HepG2 (cell line): Measurements from ENCODE around the gene TAS1R3. TPM values are rescaled to one million over a fixed set of nuclear protein-coding genes. Genes with fewer than 3 reads are reported as not detected.

ENCODE experiments used
- ESRRA ChIP-seq: sonication (generic); formaldehyde crosslinking; IDR thresholded peaks from 2 replicates; pipeline ENCODE4 v1.5.1; 2020; ENCODE audit warnings: mild to moderate bottlenecking, low read depth, missing genetic modification reagents
- FOSL1 ChIP-seq: sonication (generic); formaldehyde crosslinking; IDR thresholded peaks from 2 replicates; pipeline ENCODE4 v1.9.0; 2021; ENCODE audit warnings: missing genetic modification reagents, borderline replicate concordance
- MTA3 ChIP-seq: sonication (generic); formaldehyde crosslinking; IDR thresholded peaks from 2 replicates; pipeline ENCODE4 v1.4.0; 2020; ENCODE audit warnings: missing genetic modification reagents
- MYNN ChIP-seq: sonication (generic); formaldehyde crosslinking; IDR thresholded peaks from 2 replicates; pipeline ENCODE4 v1.4.0; 2020; ENCODE audit warnings: mild to moderate bottlenecking, low read depth, missing genetic modification reagents
- PAF1 ChIP-seq: IDR thresholded peaks from 2 replicates; pipeline ENCODE4 v1.6.1; 2016; ENCODE audit warnings: missing genetic modification reagents, missing compliant biosample characterization
- RFXAP ChIP-seq: sonication (generic); formaldehyde crosslinking; IDR thresholded peaks from 2 replicates; pipeline ENCODE4 v1.4.0; 2020; ENCODE audit warnings: missing genetic modification reagents, borderline replicate concordance
- SAP130 ChIP-seq: IDR thresholded peaks from 2 replicates; pipeline ENCODE4 v1.6.1; 2016; ENCODE audit warnings: low read depth
- SMAD3 ChIP-seq: sonication (generic); formaldehyde crosslinking; IDR thresholded peaks from 2 replicates; pipeline ENCODE4 v1.4.0; 2020; ENCODE audit warnings: missing genetic modification reagents
- ZNF333 ChIP-seq: sonication (generic); formaldehyde crosslinking; IDR thresholded peaks from 2 replicates; pipeline ENCODE4 v1.4.0; 2020; ENCODE audit warnings: mild to moderate bottlenecking, missing genetic modification reagents, borderline replicate concordance
- ZZZ3 ChIP-seq: sonication (generic); formaldehyde crosslinking; IDR thresholded peaks from 2 replicates; pipeline ENCODE4 v1.4.0; 2020; ENCODE audit warnings: missing genetic modification reagents, mild to moderate bottlenecking, borderline replicate concordance
- polyA plus RNA-seq, 8 experiments: library from polyadenylated mRNA; depleted of rRNA in 3 of 8; stranded (reverse) in 7 of 8; unstranded in 1 of 8; fragments of >200 nt; fragmentation: Illumina TruSeq in 4 of 8; extraction: Trizol in 4 of 8; gene quantifications; 2 replicates each; pipeline versions ENCODE4 v1.2.1 to v1.2.3, GENCODE V29; 2011 to 2016; ENCODE audit warnings: low read depth in 4 of 8, missing spikeins in 1 of 8, mixed read lengths in 1 of 8; ENCODE audit not compliant: insufficient read depth in 1 of 8
- total RNA-seq, 5 experiments: library from RNA; depleted of rRNA; stranded (reverse); fragments of >200 nt; fragmentation: Illumina TruSeq; extraction: Trizol; gene quantifications; 2 replicates each; pipeline ENCODE4 v1.2.3, GENCODE V29; 2016; ENCODE audit warnings: low read depth in 1 of 5
- TF ChIP-seq, protein P1 (sequence below): sonication (generic); formaldehyde crosslinking; IDR thresholded peaks from 2 replicates; pipeline ENCODE4 v1.4.0; 2020; ENCODE audit warnings: missing genetic modification reagents
- TF ChIP-seq, protein P2 (sequence below): sonication (generic); formaldehyde crosslinking; IDR thresholded peaks from 2 replicates; pipeline ENCODE4 v1.4.0; 2020; ENCODE audit warnings: mild to moderate bottlenecking, missing genetic modification reagents
- TF ChIP-seq, protein P3 (sequence below): sonication (generic); formaldehyde crosslinking; IDR thresholded peaks from 2 replicates; pipeline ENCODE4 v1.4.0; 2020; ENCODE audit warnings: missing genetic modification reagents
- TF ChIP-seq, protein P4 (sequence below): sonication (generic); formaldehyde crosslinking; IDR thresholded peaks from 2 replicates; pipeline ENCODE4 v1.5.0; 2020; ENCODE audit warnings: mild to moderate bottlenecking, missing genetic modification reagents, moderate library complexity
- TF ChIP-seq, protein P5 (sequence below): sonication (generic); formaldehyde crosslinking; IDR thresholded peaks from 2 replicates; pipeline ENCODE4 v1.4.0; 2020; ENCODE audit warnings: missing genetic modification reagents, borderline replicate concordance

TAS1R3 gene
- total and polyA plus RNA-seq, 2 of the 13 experiments (the other 11 are each of a cell fraction or from before 2014, with no cell fraction given): 0.13 to 0.15 TPM

DNA sequence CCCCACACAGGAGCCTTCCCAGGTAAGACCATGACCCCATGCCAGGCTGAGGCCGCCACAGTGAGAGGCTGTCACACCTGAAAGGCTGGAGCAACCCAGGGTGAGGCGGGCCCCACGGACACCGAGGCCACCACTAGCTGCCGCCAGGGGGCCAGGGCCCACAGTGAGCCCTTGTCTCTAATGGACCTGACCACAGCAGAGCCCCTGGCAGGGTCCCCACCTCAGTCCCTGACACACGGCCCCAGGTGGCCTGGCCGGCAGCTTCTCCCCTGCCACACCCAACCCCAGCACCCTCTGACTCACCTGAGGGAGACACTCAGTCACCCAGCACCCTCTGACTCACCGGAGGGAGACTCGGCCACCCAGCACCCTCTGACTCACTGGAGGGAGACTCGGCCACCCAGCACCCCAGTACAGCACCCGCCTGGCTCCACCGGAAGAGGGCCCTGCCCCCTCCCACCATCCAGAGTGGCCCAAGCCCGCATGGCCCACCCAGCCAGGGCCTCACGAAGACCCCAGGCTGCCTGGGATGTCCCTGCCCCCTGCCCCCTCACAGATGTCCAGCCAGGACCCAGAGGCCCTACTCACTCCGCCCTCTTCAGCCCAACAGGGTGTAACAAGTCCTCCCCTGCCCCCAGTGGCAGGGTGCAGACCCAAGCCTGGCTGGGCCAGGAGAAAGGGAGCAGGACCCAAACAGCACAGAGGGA, 13.7 kb downstream of the TAS1R3 start (continued):
- TF ChIP-seq, protein P1, sequence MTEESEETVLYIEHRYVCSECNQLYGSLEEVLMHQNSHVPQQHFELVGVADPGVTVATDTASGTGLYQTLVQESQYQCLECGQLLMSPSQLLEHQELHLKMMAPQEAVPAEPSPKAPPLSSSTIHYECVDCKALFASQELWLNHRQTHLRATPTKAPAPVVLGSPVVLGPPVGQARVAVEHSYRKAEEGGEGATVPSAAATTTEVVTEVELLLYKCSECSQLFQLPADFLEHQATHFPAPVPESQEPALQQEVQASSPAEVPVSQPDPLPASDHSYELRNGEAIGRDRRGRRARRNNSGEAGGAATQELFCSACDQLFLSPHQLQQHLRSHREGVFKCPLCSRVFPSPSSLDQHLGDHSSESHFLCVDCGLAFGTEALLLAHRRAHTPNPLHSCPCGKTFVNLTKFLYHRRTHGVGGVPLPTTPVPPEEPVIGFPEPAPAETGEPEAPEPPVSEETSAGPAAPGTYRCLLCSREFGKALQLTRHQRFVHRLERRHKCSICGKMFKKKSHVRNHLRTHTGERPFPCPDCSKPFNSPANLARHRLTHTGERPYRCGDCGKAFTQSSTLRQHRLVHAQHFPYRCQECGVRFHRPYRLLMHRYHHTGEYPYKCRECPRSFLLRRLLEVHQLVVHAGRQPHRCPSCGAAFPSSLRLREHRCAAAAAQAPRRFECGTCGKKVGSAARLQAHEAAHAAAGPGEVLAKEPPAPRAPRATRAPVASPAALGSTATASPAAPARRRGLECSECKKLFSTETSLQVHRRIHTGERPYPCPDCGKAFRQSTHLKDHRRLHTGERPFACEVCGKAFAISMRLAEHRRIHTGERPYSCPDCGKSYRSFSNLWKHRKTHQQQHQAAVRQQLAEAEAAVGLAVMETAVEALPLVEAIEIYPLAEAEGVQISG: no peak
- TF ChIP-seq ESRRA: no peak
- 0 out of 2 replicates have a peak, but pooled peaks have one; percentile 27 for TF ChIP-seq FOSL1 (CRISPR knock-in tag)
- no peak for TF ChIP-seq ZZZ3 (CRISPR knock-in tag)
- TF ChIP-seq SAP130: peak; percentile 38
- TF ChIP-seq, protein P2, sequence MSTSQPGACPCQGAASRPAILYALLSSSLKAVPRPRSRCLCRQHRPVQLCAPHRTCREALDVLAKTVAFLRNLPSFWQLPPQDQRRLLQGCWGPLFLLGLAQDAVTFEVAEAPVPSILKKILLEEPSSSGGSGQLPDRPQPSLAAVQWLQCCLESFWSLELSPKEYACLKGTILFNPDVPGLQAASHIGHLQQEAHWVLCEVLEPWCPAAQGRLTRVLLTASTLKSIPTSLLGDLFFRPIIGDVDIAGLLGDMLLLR (CRISPR knock-in tag): no peak
- no peak for TF ChIP-seq MYNN (CRISPR knock-in tag)
- TF ChIP-seq PAF1 (CRISPR knock-in tag): no peak
- no peak for TF ChIP-seq RFXAP (CRISPR knock-in tag)
- TF ChIP-seq, protein P3, sequence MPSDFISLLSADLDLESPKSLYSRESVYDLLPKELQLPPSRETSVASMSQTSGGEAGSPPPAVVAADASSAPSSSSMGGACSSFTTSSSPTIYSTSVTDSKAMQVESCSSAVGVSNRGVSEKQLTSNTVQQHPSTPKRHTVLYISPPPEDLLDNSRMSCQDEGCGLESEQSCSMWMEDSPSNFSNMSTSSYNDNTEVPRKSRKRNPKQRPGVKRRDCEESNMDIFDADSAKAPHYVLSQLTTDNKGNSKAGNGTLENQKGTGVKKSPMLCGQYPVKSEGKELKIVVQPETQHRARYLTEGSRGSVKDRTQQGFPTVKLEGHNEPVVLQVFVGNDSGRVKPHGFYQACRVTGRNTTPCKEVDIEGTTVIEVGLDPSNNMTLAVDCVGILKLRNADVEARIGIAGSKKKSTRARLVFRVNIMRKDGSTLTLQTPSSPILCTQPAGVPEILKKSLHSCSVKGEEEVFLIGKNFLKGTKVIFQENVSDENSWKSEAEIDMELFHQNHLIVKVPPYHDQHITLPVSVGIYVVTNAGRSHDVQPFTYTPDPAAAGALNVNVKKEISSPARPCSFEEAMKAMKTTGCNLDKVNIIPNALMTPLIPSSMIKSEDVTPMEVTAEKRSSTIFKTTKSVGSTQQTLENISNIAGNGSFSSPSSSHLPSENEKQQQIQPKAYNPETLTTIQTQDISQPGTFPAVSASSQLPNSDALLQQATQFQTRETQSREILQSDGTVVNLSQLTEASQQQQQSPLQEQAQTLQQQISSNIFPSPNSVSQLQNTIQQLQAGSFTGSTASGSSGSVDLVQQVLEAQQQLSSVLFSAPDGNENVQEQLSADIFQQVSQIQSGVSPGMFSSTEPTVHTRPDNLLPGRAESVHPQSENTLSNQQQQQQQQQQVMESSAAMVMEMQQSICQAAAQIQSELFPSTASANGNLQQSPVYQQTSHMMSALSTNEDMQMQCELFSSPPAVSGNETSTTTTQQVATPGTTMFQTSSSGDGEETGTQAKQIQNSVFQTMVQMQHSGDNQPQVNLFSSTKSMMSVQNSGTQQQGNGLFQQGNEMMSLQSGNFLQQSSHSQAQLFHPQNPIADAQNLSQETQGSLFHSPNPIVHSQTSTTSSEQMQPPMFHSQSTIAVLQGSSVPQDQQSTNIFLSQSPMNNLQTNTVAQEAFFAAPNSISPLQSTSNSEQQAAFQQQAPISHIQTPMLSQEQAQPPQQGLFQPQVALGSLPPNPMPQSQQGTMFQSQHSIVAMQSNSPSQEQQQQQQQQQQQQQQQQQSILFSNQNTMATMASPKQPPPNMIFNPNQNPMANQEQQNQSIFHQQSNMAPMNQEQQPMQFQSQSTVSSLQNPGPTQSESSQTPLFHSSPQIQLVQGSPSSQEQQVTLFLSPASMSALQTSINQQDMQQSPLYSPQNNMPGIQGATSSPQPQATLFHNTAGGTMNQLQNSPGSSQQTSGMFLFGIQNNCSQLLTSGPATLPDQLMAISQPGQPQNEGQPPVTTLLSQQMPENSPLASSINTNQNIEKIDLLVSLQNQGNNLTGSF (CRISPR knock-in tag): 0 out of 2 replicates have a peak, but pooled peaks have one; percentile 11
- TF ChIP-seq, protein P4, sequence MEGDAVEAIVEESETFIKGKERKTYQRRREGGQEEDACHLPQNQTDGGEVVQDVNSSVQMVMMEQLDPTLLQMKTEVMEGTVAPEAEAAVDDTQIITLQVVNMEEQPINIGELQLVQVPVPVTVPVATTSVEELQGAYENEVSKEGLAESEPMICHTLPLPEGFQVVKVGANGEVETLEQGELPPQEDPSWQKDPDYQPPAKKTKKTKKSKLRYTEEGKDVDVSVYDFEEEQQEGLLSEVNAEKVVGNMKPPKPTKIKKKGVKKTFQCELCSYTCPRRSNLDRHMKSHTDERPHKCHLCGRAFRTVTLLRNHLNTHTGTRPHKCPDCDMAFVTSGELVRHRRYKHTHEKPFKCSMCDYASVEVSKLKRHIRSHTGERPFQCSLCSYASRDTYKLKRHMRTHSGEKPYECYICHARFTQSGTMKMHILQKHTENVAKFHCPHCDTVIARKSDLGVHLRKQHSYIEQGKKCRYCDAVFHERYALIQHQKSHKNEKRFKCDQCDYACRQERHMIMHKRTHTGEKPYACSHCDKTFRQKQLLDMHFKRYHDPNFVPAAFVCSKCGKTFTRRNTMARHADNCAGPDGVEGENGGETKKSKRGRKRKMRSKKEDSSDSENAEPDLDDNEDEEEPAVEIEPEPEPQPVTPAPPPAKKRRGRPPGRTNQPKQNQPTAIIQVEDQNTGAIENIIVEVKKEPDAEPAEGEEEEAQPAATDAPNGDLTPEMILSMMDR: peak; percentile 80
- TF ChIP-seq, protein P5, sequence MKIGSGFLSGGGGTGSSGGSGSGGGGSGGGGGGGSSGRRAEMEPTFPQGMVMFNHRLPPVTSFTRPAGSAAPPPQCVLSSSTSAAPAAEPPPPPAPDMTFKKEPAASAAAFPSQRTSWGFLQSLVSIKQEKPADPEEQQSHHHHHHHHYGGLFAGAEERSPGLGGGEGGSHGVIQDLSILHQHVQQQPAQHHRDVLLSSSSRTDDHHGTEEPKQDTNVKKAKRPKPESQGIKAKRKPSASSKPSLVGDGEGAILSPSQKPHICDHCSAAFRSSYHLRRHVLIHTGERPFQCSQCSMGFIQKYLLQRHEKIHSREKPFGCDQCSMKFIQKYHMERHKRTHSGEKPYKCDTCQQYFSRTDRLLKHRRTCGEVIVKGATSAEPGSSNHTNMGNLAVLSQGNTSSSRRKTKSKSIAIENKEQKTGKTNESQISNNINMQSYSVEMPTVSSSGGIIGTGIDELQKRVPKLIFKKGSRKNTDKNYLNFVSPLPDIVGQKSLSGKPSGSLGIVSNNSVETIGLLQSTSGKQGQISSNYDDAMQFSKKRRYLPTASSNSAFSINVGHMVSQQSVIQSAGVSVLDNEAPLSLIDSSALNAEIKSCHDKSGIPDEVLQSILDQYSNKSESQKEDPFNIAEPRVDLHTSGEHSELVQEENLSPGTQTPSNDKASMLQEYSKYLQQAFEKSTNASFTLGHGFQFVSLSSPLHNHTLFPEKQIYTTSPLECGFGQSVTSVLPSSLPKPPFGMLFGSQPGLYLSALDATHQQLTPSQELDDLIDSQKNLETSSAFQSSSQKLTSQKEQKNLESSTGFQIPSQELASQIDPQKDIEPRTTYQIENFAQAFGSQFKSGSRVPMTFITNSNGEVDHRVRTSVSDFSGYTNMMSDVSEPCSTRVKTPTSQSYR (CRISPR knock-in tag): 0 out of 2 replicates have a peak, but pooled peaks have one; percentile 16
- TF ChIP-seq ZNF333 (CRISPR knock-in tag): 0 out of 2 replicates have a peak, but pooled peaks have one; percentile 14
- TF ChIP-seq MTA3: no peak
- TF ChIP-seq SMAD3: no peak
